HG03354 (cell line): ENCODE measurements around the gene FBXO41.

Experiments used
- ATAC-seq: cut with Tn5 transposase; IDR thresholded peaks from one replicate; pipeline ENCODE4 v1.9.1; 2021; ENCODE audit warnings: mild to moderate bottlenecking; ENCODE audit not compliant: unreplicated experiment, poor library complexity, severe bottlenecking

FBXO41 gene

GRCh38 chr2:73252238-73253027 lies 31.8 kb downstream of the FBXO41 start:
- no peak for ATAC-seq

GRCh38 chr2:73250872-73251846 lies 33.1 kb downstream of the FBXO41 start:
- no peak for ATAC-seq

- ATAC-seq, result no peak
These were observed 34.6 kb downstream of the FBXO41 start for GRCh38 chr2:73249636-73250035.

- ATAC-seq, result no peak
These were observed 37.4 kb downstream of the FBXO41 start for GRCh38 chr2:73246850-73247249.

- ATAC-seq, result no peak
These were observed 39.7 kb downstream of the FBXO41 start for GRCh38 chr2:73244580-73244979.

- ATAC-seq, result no peak
These were observed 40.3 kb downstream of the FBXO41 start for GRCh38 chr2:73243884-73244570.

GRCh38 chr2:73239776-73240175 lies 44.5 kb downstream of the FBXO41 start:
- ATAC-seq, result no peak

GRCh38 chr2:73238976-73239375 lies 45.3 kb downstream of the FBXO41 start:
- no peak for ATAC-seq

GRCh38 chr2:73238149-73238548 lies 46.1 kb downstream of the FBXO41 start:
- ATAC-seq, result no peak

GRCh38 chr2:73237168-73237567 lies 47.1 kb downstream of the FBXO41 start:
- ATAC-seq, result no peak

GRCh38 chr2:73235315-73236028 lies 48.8 kb downstream of the FBXO41 start:
- no peak for ATAC-seq

GRCh38 chr2:73233932-73234832 lies 50.1 kb downstream of the FBXO41 start, which contains the start of gene CCT7:
Gene CCT7, plus strand, starts transcription at chr2:73234308. Its CDS starts 71 bp downstream, at chr2:73234379.
- ATAC-seq, result peak; percentile 68

- ATAC-seq, result peak; percentile 90
These were observed 50.9 kb downstream of the FBXO41 start, which contains the start of gene PRADC1 for GRCh38 chr2:73233154-73233931. Gene PRADC1, minus strand, starts transcription at chr2:73233239. Its CDS starts 79 bp downstream, at chr2:73233160.

GRCh38 chr2:73232403-73233153 lies 51.7 kb downstream of the FBXO41 start:
- peak; percentile 15 for ATAC-seq

GRCh38 chr2:73228631-73229030 lies 55.6 kb downstream of the FBXO41 start:
- no peak for ATAC-seq

GRCh38 chr2:73227086-73227485 lies 57.2 kb downstream of the FBXO41 start:
- ATAC-seq, result no peak
